Keratinocyte (primary cell): ENCODE data around the gene ARSI. TPM values are rescaled to one million over a fixed set of nuclear protein-coding genes. Genes with fewer than 3 reads are reported as not detected.

Experiments
- DNase-seq: peaks from one replicate; pipeline ENCODE4 v3.0.0-alpha.2; 2011; ENCODE audit warnings: low read depth, missing footprints, low spot score
- FAIRE-seq: peaks from 2 replicates; lab custom pipeline; 2011; peaks lifted over from hg19 to GRCh38; lab: Jason Lieb, UNC
- H2AFZ ChIP-seq: 2 replicates; pipeline ENCODE4 v1.6.0; 2012; ENCODE audit warnings: low read length, control low read depth, inconsistent platforms; ENCODE audit not compliant: control insufficient read depth
- H3K27ac ChIP-seq: 2 replicates; pipeline ENCODE4 v1.5.1; 2011; ENCODE audit warnings: low read length; ENCODE audit not compliant: control insufficient read depth, insufficient read depth
- H3K27me3 ChIP-seq: 3 replicates; pipeline ENCODE4 v1.6.0; 2011; ENCODE audit warnings: low read length; ENCODE audit not compliant: control insufficient read depth, insufficient read depth; ENCODE audit errors: extremely low read depth
- H3K36me3 ChIP-seq, 2 experiments: 2 replicates in 1 of 2; 3 replicates in 1 of 2; pipeline ENCODE4 v1.5.1; 2011; ENCODE audit warnings: low read length in 2 of 2, mild to moderate bottlenecking in 1 of 2; ENCODE audit not compliant: control insufficient read depth in 2 of 2, insufficient read depth in 2 of 2; ENCODE audit errors: extremely low read depth in 1 of 2
- H3K4me1 ChIP-seq: 3 replicates; pipeline ENCODE4 v1.5.1; 2011; ENCODE audit warnings: low read length; ENCODE audit not compliant: control insufficient read depth, insufficient read depth; ENCODE audit errors: extremely low read depth
- H3K4me2 ChIP-seq: 3 replicates; pipeline ENCODE4 v1.6.0; 2011; ENCODE audit warnings: low read depth, low read length; ENCODE audit not compliant: control insufficient read depth, insufficient read depth; ENCODE audit errors: extremely low read depth
- H3K4me3 ChIP-seq, 3 experiments: fragments of 200-600 bp in 1 of 3; sonication (generic) in 1 of 3; 2 replicates in 2 of 3; 3 replicates in 1 of 3; pipeline ENCODE4 v1.5.1; 2011 to 2016; ENCODE audit warnings: low read length in 3 of 3, mild to moderate bottlenecking in 3 of 3, control low read depth in 2 of 3, inconsistent platforms in 1 of 3, low read depth in 1 of 3, mixed read lengths in 1 of 3, mixed run types in 1 of 3, moderate library complexity in 1 of 3; ENCODE audit not compliant: control insufficient read depth in 2 of 3, insufficient read depth in 2 of 3; ENCODE audit errors: extremely low read depth in 1 of 3
- H3K79me2 ChIP-seq: 2 replicates; pipeline ENCODE4 v1.6.0; 2012; ENCODE audit warnings: low read length; ENCODE audit not compliant: control insufficient read depth, insufficient read depth
- H3K9ac ChIP-seq: 3 replicates; pipeline ENCODE4 v1.6.0; 2011; ENCODE audit warnings: low read length; ENCODE audit not compliant: control insufficient read depth, insufficient read depth; ENCODE audit errors: extremely low read depth
- H3K9me1 ChIP-seq: 3 replicates; pipeline ENCODE4 v1.6.0; 2011; ENCODE audit warnings: low read length; ENCODE audit not compliant: control insufficient read depth, insufficient read depth; ENCODE audit errors: extremely low read depth
- H3K9me3 ChIP-seq: 2 replicates; pipeline ENCODE4 v1.5.1; 2012; ENCODE audit warnings: low read depth, low read length; ENCODE audit not compliant: control insufficient read depth
- H4K20me1 ChIP-seq: 3 replicates; pipeline ENCODE4 v1.6.0; 2011; ENCODE audit warnings: low read length; ENCODE audit not compliant: control insufficient read depth, insufficient read depth; ENCODE audit errors: extremely low read depth
- CTCF ChIP-seq, 3 experiments: IDR thresholded peaks in 1 of 3; conservative IDR thresholded peaks in 1 of 3; optimal IDR thresholded peaks in 1 of 3; 2 replicates in 2 of 3; 3 replicates in 1 of 3; pipeline versions ENCODE3 to v1.5.1; 2011; ENCODE audit warnings: low read length in 3 of 3, mild to moderate bottlenecking in 3 of 3, moderate library complexity in 2 of 3, control low read depth in 1 of 3, inconsistent platforms in 1 of 3; ENCODE audit not compliant: insufficient read depth in 2 of 3; ENCODE audit errors: extremely low read depth in 1 of 3
- EZH2 ChIP-seq: IDR thresholded peaks from one replicate; pipeline ENCODE4 v1.6.1; 2012; ENCODE audit warnings: inconsistent platforms, mild to moderate bottlenecking, low read length, moderate library complexity
- dilution Hi-C: fragments of 300-500 bp; cut with MboI; formaldehyde crosslinking; loops from one replicate; pipeline ENCODE4 v1.7.0; 2020; ENCODE audit warnings: low sequenced_read_pairs; ENCODE audit not compliant: extremely low pct_ligation_motif_present
- polyA plus RNA-seq, 5 experiments: library from polyadenylated mRNA; depleted of rRNA in 3 of 5; stranded (reverse) in 3 of 5; stranded (forward) in 1 of 5; unstranded in 1 of 5; fragments of >200 nt; gene quantifications; 1 replicate in 1 of 5; 2 replicates in 3 of 5; 3 replicates in 1 of 5; pipeline versions ENCODE4 v1.2.1 to v1.2.3, GENCODE V29; 2011 to 2012; ENCODE audit warnings: missing spikeins in 2 of 5, low read depth in 1 of 5, low replicate concordance in 1 of 5

The ARSI gene
- polyA plus RNA-seq, 1 donor (not counting 4 experiments of a cell fraction or from before 2014, with no cell fraction given): 1.7 TPM

GRCh38 chr5:150295172-150295634 is 7.5 kb downstream of the ARSI start:
- H3K79me2 ChIP-seq: no peaks in the 10 kb centered on the region
- DNase-seq: peak; percentile 94
- H2AFZ ChIP-seq: peak overlapping the region; percentile 34
- H3K9me3 ChIP-seq: no peaks in the 10 kb centered on the region
- H3K9ac ChIP-seq: peak overlapping the region; percentile 78
- dilution Hi-C loops: no loop called here
- peaks cover 10% of the 10 kb centered on the region for H3K9me1 ChIP-seq
- peak overlapping the region; percentile 94 for H3K27ac ChIP-seq
- TF ChIP-seq CTCF (optimal IDR thresholded peaks at IDR 0.05 in 1 of 3, IDR thresholded peaks at IDR 0.05 in 1 of 3, conservative IDR thresholded peaks at IDR 0.05 in 1 of 3; ENCODE audit: extremely low read depth in 1 of 3, insufficient read depth in 2 of 3, low read length in 3 of 3): no peak
- H3K4me1 ChIP-seq: peaks cover 57% of the 10 kb centered on the region
- peak; percentile 84 for FAIRE-seq
- peak overlapping the region; percentile 77 for H3K4me2 ChIP-seq
- H4K20me1 ChIP-seq: no peaks in the 10 kb centered on the region
- no peaks in the 10 kb centered on the region for H3K36me3 ChIP-seq
- H3K27me3 ChIP-seq: peaks cover 3% of the 10 kb centered on the region
- peak overlapping the region in 1 of 3 experiments; percentile 36 for H3K4me3 ChIP-seq

GRCh38 chr5:150294551-150295071 is 8.1 kb downstream of the ARSI start:
- no peak for TF ChIP-seq EZH2
- no peak for TF ChIP-seq CTCF (optimal IDR thresholded peaks at IDR 0.05 in 1 of 3, IDR thresholded peaks at IDR 0.05 in 1 of 3, conservative IDR thresholded peaks at IDR 0.05 in 1 of 3; ENCODE audit: extremely low read depth in 1 of 3, insufficient read depth in 2 of 3, low read length in 3 of 3)
- Histone ChIP-seq H3K4me3 (peak overlapping the region in 1 of 3 experiments; percentile 36), H3K36me3 (no peaks in the 10 kb centered on the region), H3K79me2 (no peaks in the 10 kb centered on the region), H3K9me3 (no peaks in the 10 kb centered on the region), H3K4me1 (peaks cover 52% of the 10 kb centered on the region), H3K4me2 (peak overlapping the region; percentile 77), H3K27me3 (peaks cover 5% of the 10 kb centered on the region), H3K27ac (peak overlapping the region; percentile 94), H2AFZ (no peak overlapping the region), H3K9ac (peak overlapping the region; percentile 78), H4K20me1 (no peaks in the 10 kb centered on the region), H3K9me1 (peaks cover 7% of the 10 kb centered on the region)
- DNase-seq (no peak), FAIRE-seq (no peak)
- dilution Hi-C loops: no loop called here
